Pancreas (tissue), 10 donors: ENCODE measurements around the gene DUSP28. TPM values are rescaled to one million over a fixed set of nuclear protein-coding genes. Genes with fewer than 3 reads are reported as not detected.

Experiments
- ATAC-seq, 4 donors: fragments of 200-7000 bp; cut with Tn5 transposase; one replicate each; pipeline versions ENCODE4 v1.8.0 to v1.9.1; 2020; ENCODE audit warnings: mild to moderate bottlenecking in 4 of 4, moderate library complexity in 4 of 4
- DNase-seq, 6 donors: peaks; one replicate each; pipeline ENCODE4 v3.0.0-alpha.2; 2020
- FAIRE-seq: peaks from 2 replicates; lab custom pipeline; 2012; peaks lifted over from hg19 to GRCh38; lab: Jason Lieb, UNC
- H3K27ac ChIP-seq, 4 donors: fragments of 200-600 bp; sonication (generic); 1 replicate in 3 of 4; 2 replicates in 1 of 4; pipeline versions ENCODE4 v1.5.0 to v1.8.0; 2020
- H3K27me3 ChIP-seq, 4 donors: fragments of 200-600 bp; one replicate each; pipeline ENCODE4 v1.8.0; 2021
- H3K36me3 ChIP-seq, 3 donors: fragments of 200-600 bp; sonication (generic) in 1 of 3; one replicate each; pipeline versions ENCODE4 v1.5.0 to v1.8.0; 2020 to 2021
- H3K4me1 ChIP-seq, 3 donors: fragments of 200-600 bp; one replicate each; pipeline ENCODE4 v1.8.0; 2021
- H3K4me3 ChIP-seq, 4 donors: fragments of 200-600 bp; sonication (generic) in 2 of 4; one replicate each; pipeline versions ENCODE4 v1.5.0 to v1.8.0; 2020 to 2021
- H3K9me3 ChIP-seq, 4 donors: fragments of 200-600 bp; one replicate each; pipeline ENCODE4 v1.8.0; 2021
- CTCF ChIP-seq, 4 donors: fragments of 200-600 bp; sonication (generic) in 3 of 4; IDR thresholded peaks; one replicate each; pipeline versions ENCODE4 v1.5.0 to v1.8.0; 2021; ENCODE audit warnings: antibody characterized with exemption in 4 of 4
- WGBS, 2 donors: extraction: QIAGEN DNeasy Blood & Tissue Kit; methylation state at CpG; one replicate each; pipeline ENCODE4 v1.1.7; 2013; 5-methylcytosine and 5-hydroxymethylcytosine counted together
- intact Hi-C, 3 donors: fragments of 100-400 bp; cut with DNase I; formaldehyde crosslinking; loops; one replicate each; pipeline versions ENCODE4 v1.11.1 to v1.14.2; 2022
- polyA plus RNA-seq, 2 donors: library from polyadenylated mRNA; stranded (reverse); fragments of 200-250 nt; gene quantifications; one replicate each; pipeline ENCODE4 v1.2.3, GENCODE V29; 2013
- total RNA-seq, 6 donors: library from RNA; stranded (reverse); fragmentation: NEBNext Ultra II Directional in 4 of 6; extraction: Animal tissue kit (Norgen Biotek cat#: 25700) in 4 of 6; gene quantifications; one replicate each; pipeline versions ENCODE4 v1.2.1 to v1.2.4, GENCODE V29; 2021 to 2023
- donor health status: healthy with polysubstance abuse.
- donor health status: DM: no; HTN: no; CAD: no; lungs with moderate emphysema.
- donor health status: DM: no; HTN: no; CAD: no.
- donor health status: control.
- donor health status: control.
- donor health status: Bipolar disorder and iron deficiency.
- donor health status: DM: yes; HTN: yes; CAD: no.
- donor health status: DM: no; HTN: no; CAD: no.
- donor health status: DM: no; HTN: no; CAD: no.
- donor health status: DM: yes; HTN: yes; CAD: no.

Gene DUSP28
- total and polyA plus RNA-seq, 8 donors, result 1.6 to 5.0 (median 2.7) TPM

- 1 to 3% methylated on average over 64 to 106 of the region's 106 CpGs for WGBS, 2 donors
- Histone ChIP-seq H3K9me3 (no peaks in the 10 kb centered on the region), H3K36me3 (no peaks in the 10 kb centered on the region), H3K27ac (peak within 1 kb of the TSS; percentile 85 to 95 (median 88)), H3K4me3 (peak within 1 kb of the TSS; percentile 67 to 91 (median 82)), H3K27me3 (no peaks in the 10 kb centered on the region), H3K4me1 (peaks cover 15 to 36% (median 31%) of the 10 kb centered on the region in 3 donors)
- intact Hi-C loops, result no loop called here
- peak; percentile 9 to 39 (median 22) for ATAC-seq
- no peak for TF ChIP-seq CTCF (IDR thresholded peaks at IDR 0.05)
- FAIRE-seq, result no peak
- peak in 4 of 6 donors; percentile 40 to 84 (median 76) for DNase-seq
Measured at GRCh38 chr2:240567872-240568677, 7.9 kb downstream of the DUSP28 start, which contains the start of gene RNPEPL1. Gene RNPEPL1, plus strand, starts transcription at chr2:240568484. Its CDS starts 103 bp downstream, at chr2:240568587.

- H3K27ac ChIP-seq, result peak overlapping the region; percentile 48 to 65 (median 58)
- no peak for TF ChIP-seq CTCF (IDR thresholded peaks at IDR 0.05)
- H3K36me3 ChIP-seq, result no peaks in the 10 kb centered on the region
- peak; percentile 5 to 59 (median 36) for ATAC-seq
- peak; percentile 68 to 89 (median 81) for DNase-seq
- FAIRE-seq, result no peak
- H3K9me3 ChIP-seq, result no peaks in the 10 kb centered on the region
- intact Hi-C loops, result no loop called here
- H3K4me3 ChIP-seq, result peak overlapping the region; percentile 67 to 91 (median 82)
- H3K27me3 ChIP-seq, result no peaks in the 10 kb centered on the region
- WGBS, 2 donors, result 1% methylated on average over 71 to 93 of the region's 93 CpGs
- peaks cover 15 to 35% (median 31%) of the 10 kb centered on the region in 3 donors for H3K4me1 ChIP-seq
Measured at GRCh38 chr2:240568678-240569522, 8.7 kb downstream of the DUSP28 start.

GRCh38 chr2:240569523-240569997, 9.4 kb downstream of the DUSP28 start:
- Histone ChIP-seq H3K4me1 (peaks cover 15 to 35% (median 31%) of the 10 kb centered on the region in 3 donors), H3K4me3 (peak overlapping the region; percentile 67 to 91 (median 82)), H3K27ac (peak overlapping the region in 3 of 4 donors; percentile 38 to 58 (median 48)), H3K36me3 (peaks cover 0 to 3% (median 2%) of the 10 kb centered on the region in 3 donors), H3K9me3 (no peaks in the 10 kb centered on the region), H3K27me3 (no peaks in the 10 kb centered on the region)
- 40 to 51% methylated on average over 9 of the region's 9 CpGs for WGBS, 2 donors
- ATAC-seq, result no peak
- FAIRE-seq, result no peak
- intact Hi-C loops, result no loop called here
- DNase-seq, result peak in 1 of 6 donors; percentile 30
- no peak for TF ChIP-seq CTCF (IDR thresholded peaks at IDR 0.05)

- DNase-seq (peak in 4 of 6 donors; percentile 45 to 73 (median 53)), FAIRE-seq (no peak), ATAC-seq (no peak)
- H3K36me3 ChIP-seq, result peaks cover 0 to 8% (median 5%) of the 10 kb centered on the region in 3 donors
- no peak for TF ChIP-seq CTCF (IDR thresholded peaks at IDR 0.05)
- no peaks in the 10 kb centered on the region for H3K9me3 ChIP-seq
- WGBS, 2 donors, result 66 to 74% methylated on average over 15 of the region's 15 CpGs
- no peaks in the 10 kb centered on the region for H3K27me3 ChIP-seq
- peaks cover 15 to 35% (median 31%) of the 10 kb centered on the region in 3 donors for H3K4me1 ChIP-seq
- peak overlapping the region in 2 of 4 donors; percentile 82 to 91 for H3K4me3 ChIP-seq
- intact Hi-C loops, result no loop called here
- H3K27ac ChIP-seq, result no peak overlapping the region
Measured at GRCh38 chr2:240569998-240570530, 9.9 kb downstream of the DUSP28 start.
